Activated T-cell treated with anti-CD3 and anti-CD28 coated beads, Interleukin-2, amount 50 U/mL, for 48 hours (primary cell): ENCODE data around the gene KCNG3.
A peak's percentile ranks its signal among the peaks of the same experiment; 100 is the strongest.

Experiments
- DNase-seq, 2 experiments: peaks; one replicate each; pipeline ENCODE4 v3.0.0-alpha.2; 2020

Gene KCNG3, protein sequence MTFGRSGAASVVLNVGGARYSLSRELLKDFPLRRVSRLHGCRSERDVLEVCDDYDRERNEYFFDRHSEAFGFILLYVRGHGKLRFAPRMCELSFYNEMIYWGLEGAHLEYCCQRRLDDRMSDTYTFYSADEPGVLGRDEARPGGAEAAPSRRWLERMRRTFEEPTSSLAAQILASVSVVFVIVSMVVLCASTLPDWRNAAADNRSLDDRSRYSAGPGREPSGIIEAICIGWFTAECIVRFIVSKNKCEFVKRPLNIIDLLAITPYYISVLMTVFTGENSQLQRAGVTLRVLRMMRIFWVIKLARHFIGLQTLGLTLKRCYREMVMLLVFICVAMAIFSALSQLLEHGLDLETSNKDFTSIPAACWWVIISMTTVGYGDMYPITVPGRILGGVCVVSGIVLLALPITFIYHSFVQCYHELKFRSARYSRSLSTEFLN

DNA sequence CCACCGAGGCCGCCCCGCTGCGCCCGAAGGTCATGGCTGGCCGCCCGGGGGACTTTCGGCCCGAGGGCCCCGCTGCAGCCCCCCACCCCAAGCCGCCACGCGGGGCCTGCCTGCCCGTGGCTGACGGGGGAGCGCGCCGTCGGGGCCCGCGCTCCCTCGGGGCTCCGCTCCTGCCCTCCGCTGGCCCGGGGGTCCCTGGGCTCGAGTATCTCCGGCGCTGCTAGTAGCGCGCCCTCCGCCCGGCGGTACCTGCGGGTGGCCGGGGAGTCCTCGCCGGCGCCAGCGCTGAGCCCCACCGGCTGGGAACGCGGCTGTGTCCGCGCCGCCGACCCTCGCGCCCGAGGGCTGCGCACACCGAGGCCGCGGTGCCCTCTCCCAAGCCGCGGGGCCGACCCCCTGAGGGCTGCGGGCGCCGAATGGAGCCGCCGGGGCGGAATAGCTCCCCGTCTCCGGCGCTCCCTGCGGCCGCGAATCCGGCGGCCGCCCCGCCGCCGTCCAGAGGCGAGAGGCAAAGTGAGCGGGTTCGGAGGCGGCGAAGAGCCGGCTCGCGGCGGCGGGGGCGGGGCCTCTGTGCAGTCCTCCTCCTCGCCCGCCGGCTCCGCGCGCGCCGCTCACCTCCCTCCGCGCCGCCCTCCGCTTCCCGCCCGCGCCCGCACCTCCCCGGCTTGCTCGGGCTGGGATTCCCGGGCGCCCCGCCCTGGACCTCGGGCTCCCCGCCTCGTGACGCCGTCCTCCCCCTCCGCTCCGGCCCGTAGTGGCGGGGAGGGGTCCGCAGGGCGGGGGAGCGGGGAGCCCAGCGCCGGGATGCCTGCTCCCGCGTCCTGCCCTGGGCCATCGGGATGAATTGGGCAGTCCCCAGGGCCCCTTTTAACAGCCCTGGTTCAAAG, at the start of gene KCNG3:
Gene KCNG3 (minus strand): TSS at position 515 of the 887 bp plus-strand sequence. CDS start 481 bp downstream, at position 34.
- DNase-seq = peak; percentile 73 to 80

DNA sequence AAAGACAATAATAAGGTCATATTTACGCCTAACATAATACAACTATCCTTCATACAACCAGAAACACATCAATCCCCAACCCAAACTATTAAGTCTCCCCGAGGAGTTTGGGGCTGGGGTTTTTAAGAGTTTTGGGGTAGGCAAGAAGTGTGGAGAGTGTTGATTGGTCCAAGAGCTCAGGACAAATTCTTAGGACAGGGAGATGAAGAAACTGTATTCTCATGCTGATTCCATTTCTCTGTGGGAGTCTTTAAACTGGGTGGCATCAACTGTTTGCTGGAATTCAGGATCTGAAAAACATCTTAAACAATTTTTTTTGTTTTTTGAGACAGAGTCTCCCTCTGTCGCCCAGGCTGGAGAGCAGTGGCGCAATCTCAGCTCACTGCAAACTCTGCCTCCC, 49.1 kb upstream of the KCNG3 start:
- no peak for DNase-seq

DNA sequence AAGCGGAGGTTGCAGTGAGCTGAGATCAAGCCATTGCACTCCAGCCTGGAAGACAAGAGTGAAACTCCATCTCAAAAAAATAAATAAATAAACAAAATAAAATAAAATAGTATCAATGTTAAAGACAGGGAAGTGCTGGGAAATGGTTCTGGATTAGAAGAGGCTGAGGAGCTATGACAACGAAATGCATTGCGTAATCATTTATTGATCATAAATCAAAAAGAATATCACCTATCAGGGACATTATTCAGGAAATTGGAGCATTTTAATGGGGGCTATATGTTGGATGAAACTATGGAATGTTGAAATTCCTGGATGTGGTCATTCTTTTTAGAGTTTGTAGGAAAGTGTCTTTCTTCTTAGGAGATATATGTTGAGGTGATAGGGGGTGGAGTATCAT, 43.7 kb upstream of the KCNG3 start:
- no peak for DNase-seq

DNA sequence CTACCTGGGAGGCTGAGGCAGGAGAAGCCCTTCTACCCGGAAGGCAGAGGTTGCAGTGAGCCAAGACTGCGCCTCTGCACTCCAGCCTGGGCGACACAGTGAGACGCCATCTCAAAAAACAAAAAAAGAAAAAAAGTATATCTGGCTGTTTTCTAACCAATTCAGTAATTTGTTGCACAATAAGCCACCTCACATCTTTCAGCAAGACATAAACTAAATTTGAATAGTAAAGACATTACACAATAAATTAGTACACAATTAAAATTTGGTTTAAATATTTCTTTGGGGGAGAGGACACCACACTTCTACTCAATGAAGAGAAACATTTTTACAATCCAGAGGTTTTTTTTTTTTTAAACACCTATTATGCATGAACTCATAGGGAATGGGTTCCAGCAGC, 38.6 kb upstream of the KCNG3 start:
- DNase-seq = no peak

DNA sequence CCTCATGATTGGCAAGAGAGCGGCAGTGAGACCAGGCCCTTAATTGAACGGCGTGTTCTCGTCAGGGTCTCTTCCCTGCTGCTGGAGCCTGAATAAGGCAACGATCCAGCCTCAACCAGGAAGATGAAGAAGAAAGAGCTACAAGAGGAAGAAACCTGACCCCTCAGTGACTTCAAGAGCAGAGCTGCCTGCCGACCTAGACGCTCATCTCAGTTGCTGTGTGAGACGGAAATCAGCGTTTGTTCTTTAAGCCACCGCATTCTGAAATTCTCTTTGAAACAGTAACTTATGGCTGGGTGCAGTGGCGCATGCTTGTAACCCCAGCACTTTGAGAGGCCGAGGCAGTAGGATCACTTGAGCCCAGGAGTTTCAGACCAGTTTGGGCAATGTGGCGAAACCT, 29.6 kb upstream of the KCNG3 start:
- DNase-seq = peak in 1 of 2 experiments; percentile 18

DNA sequence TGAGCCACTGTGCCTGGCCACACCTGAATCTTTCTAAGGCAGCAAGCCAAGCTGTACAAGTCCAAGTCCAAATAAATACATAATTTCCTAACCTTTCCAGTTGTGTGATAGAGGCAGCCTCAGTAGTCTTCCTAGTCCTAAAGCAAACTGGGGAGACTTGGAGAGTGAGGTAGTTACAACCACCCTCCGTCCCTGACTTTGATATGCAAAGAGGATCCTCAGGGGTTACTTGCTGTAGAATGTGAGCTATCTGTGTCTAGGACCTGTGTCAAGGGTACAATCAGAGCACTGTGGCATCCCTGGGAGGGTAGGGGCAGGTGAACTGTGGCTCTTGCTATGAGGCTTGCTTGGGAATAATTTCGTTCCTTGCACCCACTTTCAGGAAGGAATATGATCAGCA, 28.3 kb upstream of the KCNG3 start:
- DNase-seq = no peak

DNA sequence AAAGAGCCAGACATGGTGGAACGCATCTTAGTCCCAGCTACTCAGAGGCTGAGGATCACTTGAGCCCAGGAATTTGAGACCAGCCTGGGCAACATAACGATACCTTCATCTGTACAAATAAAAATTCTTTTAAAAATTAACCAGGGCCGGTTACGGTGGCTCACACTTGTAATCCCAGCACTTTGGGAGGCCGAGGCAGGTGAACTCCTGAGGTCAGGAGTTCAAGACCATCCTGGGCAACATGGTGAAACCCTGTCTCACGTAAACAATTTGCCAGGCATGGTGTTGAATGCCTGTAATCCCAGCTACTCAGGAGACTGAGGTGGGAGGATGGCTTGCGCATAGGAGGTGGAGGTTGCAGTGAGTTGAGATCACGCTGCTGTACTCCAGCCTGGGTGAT, 25.8 kb upstream of the KCNG3 start:
- DNase-seq = no peak

DNA sequence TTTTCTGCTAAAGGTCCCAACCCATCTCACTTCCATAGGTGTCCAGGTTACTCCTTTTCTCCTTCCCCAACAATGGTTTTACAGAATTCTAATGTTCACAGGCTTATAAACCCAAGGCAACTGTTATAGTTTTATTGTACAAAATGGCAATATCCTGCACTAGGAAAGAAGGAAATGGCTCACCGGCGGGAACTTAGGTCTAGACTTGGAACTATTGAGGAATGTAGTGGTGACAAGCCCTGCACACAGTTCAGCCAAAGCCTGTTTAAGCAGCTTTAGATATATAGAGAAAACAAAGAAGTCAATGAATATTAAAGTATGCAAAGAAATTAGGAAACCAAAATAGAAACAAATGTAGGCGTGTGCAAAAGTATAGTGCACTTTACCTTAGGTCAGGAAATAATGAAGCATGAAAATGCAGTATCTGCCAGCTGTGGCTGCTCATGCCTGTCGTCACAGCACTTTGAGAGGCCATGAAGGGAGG, 22.7 kb upstream of the KCNG3 start:
- no peak for DNase-seq

DNA sequence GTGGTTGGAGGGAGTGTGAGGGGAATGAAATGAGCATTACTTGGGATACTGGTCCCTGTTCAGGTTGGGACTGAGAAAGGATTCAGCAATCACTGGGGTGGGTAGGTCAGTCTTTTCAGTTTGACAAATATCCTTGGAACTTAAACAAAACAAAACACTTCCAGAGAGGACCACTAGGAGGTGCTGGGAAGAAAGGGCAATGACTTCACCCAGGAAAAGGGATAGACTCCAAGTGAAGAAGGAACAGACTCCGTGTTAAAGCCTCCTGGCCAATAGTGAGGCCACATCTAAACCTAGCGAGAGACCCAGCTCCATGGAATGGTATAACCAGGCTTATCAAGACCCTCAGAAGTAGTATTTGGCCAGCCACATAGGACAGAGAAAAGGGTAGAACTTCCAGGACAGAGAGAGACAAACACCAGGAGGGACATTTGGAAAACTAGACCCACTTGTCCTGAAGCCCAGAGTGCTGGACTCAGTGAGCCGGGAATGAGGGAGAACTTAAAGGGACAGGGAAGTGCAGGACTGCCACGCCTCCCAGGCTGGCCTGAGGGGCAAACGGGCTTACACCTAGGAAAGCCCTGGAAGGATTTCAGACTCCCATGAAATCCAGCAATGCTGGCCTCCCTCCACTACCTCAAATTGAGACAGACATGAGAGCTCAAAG, 19.6 kb upstream of the KCNG3 start:
- no peak for DNase-seq

DNA sequence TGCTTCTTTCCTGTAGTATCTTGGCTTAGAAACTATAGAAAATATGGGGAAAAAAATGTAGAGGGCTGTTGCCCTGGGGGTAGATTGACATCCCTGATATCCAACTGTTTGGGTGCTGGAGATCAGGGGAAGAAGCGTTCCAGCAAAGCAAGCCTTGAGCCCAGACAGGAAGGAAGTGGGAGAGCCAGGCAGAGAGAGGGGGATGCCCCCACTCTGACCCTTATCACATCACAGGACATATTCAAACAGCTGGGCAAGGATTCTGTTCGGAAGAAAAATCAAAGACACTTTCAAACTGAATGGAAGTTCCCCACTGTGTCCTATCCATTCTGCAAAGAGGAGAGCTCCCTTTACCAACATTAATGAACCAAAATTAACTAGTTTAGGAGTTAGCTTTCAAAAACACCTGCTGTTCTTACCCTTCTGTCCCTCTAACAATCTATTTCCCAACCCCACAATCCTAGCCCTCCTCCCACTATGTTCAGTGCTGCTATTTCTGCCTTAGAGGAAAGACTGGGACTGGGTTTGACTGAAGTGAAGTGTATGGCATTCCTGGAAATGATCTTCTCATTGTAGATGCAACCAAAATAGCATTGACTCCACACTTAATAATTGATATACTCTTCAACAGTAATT, 16.9 kb upstream of the KCNG3 start:
- DNase-seq = no peak

DNA sequence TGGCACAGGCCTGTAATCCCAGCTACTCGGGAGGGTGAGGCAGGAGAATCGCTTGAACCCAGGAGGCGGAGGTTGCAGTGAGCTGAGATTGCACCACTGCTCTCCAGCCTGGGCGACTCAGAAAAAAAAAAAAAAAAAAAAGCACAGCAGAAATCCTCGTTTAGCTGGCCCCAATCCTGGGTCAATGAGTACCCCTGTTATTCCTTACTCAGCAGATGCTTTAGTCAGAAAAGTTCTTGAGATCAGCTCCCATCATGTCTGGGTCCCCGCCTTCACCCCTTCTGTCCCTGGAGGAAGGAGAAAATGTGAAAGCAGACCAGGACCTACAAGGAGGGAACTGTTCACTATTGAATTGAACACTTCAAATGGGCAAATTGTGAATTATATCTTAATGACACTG, 16.4 kb upstream of the KCNG3 start:
- DNase-seq = no peak

DNA sequence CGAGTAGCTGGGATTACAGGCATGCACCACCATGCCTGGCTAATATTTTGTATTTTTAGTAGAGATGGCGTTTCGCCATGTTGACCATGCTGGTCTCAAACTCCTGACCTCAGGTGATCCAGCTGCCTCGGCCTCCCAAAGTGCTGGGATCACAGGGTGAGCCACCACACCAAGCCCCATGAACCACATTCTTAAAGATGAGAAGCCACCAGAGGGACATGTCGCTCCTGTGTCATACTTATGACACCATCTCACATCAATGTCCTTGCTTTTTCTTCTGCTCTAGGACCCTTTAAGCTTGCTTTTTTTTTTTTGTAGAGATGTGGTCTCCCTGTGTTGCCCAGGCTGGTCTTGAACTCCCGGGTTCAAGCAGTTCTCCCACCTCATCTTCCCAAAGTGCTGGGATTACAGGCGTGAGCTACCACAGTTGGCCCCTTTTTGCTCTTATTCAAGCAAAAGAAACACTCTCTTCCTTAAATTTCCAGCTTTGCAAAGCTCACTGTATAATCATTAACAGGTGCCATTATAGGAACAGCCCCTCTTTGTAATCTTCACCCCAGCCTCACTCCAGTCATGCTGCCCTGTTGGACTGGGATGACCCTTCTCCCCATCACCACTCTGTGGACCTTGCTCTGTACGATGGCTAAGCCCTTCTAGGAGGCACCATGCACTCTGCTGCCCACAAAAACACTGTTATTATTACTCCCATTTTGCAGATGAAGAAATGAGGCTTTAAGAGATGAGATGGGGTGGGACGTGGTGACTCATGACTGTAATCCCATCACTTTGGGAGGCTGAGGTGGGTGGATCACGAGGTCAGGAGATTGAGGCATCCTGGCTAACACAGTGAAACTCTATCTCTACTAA, 10.8 kb upstream of the KCNG3 start:
- no peak for DNase-seq

DNA sequence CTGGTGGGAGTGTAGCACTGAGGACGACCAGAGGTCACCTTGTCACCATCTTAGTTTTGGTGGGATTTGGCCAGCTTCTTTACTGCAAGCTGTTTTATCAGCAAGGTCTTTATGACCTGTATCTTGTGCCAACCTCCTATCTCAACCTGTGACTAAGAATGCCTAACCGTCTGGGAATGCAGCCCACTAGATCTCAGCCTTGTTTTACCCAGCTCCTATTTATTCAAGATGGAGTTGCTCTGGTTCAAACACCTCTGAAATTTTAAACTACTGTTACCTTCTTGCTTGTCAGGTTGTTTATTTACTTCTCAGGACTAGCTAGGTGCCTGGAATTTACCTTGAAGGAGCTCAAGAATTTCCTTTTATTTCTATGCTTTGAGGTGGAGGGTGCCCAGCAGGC, 9.5 kb upstream of the KCNG3 start:
- no peak for DNase-seq

DNA sequence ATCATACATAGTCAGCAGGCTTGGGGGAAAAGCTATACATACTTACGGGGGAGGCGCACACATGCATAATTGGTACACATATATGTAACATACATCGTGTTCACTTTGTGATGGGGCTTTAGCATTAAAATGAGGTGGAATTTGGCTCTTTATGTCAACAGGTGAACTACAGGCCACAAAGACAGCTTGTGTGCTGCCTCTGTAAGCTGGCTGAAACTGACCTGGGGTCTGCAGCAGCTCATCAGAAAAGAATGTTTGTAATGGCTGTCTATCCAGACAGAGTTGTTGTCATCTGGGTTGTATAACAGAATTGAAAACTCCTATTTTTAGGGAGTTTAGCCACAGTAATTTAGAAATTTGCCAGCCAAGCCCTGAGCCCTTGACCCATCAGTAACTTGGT, 4.7 kb upstream of the KCNG3 start:
- no peak for DNase-seq

DNA sequence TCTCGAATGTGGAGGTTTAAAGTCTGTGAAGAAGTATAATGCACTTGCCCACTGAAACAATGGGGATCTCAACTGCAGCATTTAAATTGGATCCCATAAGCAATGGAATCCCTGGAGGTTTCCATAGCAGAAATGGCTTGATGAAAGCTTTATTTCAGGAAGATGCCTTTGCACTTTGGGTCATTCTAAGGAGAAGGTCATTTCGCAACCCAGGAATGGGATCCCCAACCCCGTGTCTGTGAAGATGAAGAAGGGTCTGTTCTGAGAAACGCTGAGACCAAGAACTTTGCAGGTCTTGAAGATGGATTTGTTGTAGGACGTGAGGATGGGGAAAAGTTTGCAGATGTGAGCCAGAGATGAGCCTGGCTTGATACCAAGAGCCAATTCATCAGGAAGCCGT, 1.8 kb upstream of the KCNG3 start:
- DNase-seq = no peak

DNA sequence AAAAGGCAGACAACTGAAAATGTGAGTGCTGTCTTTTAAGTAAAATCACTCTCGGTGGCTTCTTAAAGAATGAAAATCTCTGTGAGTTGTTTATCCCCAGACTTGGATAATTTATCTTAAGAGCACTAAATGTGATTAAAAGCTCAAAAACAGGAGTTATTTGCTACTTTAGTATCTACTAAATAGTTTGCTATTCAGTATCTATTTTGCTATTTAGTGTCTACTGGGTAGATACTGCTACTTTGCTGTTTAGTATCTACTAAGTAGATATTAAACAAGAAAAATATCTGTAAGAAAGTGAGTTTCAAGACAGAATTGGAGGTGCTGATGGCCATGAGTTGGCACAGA, 1.4 kb upstream of the KCNG3 start:
- no peak for DNase-seq

DNA sequence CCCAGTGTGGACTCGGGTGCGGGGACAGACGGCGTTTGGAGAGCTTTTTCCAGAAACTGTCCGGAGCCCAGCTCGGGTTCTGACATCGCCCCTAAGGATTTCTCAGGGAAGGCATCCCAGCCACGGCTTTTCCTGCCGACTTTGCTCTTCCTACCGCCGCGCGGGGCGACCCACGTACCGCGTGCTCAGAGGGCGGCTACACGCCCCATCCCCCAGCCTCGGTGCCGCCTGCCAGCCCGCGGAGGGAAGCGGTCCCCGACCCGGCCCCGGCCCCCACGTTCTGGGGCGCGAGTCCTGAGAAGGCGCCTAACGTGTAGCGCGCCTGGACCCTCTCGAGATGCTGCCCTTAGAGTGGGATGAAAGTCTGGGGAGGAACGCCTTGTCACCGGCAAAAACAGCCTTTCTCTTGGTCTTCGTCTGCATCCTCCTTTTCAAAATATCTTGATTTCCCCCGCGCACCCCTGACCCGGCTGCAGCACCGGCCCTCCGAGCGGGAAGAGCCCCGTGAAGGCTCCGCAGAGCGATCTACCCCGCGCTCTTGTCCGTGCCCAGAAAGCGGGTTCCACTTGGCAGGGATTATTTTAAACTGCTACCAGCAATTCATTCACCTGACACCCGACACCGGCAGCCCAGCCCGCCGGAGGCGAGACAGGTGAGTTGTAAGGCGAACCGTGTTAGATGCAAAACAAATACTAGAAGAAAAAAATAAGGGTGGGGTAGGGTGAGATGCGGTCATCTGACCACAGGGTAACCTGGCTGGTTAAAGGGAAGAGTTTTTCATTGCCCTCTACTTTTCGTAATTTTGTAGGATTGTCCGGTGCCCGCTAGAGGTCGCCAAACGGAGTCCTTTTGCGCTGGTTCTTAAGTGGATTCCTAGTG, 812 bp upstream of the KCNG3 start:
- peak; percentile 82 to 87 for DNase-seq

DNA sequence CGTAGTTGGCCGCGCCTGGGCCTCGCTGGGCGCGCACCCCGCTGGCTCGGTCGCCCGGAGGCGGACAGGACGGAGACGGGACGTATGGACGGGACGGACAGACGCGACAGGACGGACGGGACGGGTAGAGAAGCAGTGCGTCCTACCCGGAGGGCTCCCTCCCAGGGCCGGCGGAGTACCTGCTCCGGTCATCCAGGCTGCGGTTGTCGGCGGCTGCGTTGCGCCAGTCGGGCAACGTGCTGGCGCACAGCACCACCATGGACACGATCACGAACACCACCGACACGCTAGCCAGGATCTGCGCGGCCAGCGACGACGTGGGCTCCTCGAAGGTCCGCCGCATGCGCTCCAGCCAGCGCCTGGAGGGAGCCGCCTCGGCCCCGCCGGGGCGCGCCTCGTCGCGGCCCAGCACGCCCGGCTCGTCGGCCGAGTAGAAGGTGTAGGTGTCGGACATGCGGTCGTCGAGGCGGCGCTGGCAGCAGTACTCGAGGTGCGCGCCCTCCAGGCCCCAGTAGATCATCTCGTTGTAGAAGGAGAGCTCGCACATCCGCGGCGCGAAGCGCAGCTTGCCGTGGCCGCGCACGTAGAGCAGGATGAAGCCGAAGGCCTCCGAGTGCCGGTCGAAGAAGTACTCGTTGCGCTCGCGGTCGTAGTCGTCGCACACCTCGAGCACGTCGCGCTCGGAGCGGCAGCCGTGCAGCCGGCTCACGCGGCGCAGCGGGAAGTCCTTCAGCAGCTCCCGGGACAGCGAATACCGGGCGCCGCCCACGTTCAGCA, 903 bp downstream of the KCNG3 start:
- peak; percentile 61 to 63 for DNase-seq

DNA sequence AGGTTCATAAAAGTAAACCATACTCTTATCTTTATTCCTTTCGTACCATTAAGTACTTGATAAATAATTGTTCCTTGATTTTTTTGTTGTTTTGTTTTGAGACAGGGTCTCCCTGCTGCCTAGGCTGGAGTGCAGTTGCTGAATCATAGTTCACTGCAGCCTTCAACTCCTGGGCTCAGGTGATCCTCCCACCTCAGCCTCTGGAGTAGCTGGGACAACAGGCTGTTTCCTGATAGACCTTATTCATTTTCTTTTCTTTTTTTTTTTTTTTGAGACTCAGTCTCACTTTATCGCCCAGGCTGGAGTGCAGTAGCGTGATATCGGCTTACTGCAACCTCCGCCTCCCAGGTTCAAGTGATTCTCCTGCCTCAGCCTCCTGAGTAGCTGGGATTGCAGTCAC, 5.5 kb downstream of the KCNG3 start:
- no peak for DNase-seq
